GM12873 (cell line): Measurements from ENCODE around the gene SYT11.

Experiments used
- CTCF ChIP-seq: IDR thresholded peaks from 2 replicates; pipeline ENCODE4 v1.5.1; 2012; ENCODE audit warnings: low read depth, mild to moderate bottlenecking, moderate library complexity, low read length, control low read depth; ENCODE audit not compliant: insufficient read depth; ENCODE audit errors: missing control alignments

Gene SYT11

GRCh38 chr1:155909894-155910293 is 50.5 kb downstream of the SYT11 start:
- no peak for TF ChIP-seq CTCF

- TF ChIP-seq CTCF = no peak
Measured at GRCh38 chr1:155910621-155911121, 51.3 kb downstream of the SYT11 start.

DNA sequence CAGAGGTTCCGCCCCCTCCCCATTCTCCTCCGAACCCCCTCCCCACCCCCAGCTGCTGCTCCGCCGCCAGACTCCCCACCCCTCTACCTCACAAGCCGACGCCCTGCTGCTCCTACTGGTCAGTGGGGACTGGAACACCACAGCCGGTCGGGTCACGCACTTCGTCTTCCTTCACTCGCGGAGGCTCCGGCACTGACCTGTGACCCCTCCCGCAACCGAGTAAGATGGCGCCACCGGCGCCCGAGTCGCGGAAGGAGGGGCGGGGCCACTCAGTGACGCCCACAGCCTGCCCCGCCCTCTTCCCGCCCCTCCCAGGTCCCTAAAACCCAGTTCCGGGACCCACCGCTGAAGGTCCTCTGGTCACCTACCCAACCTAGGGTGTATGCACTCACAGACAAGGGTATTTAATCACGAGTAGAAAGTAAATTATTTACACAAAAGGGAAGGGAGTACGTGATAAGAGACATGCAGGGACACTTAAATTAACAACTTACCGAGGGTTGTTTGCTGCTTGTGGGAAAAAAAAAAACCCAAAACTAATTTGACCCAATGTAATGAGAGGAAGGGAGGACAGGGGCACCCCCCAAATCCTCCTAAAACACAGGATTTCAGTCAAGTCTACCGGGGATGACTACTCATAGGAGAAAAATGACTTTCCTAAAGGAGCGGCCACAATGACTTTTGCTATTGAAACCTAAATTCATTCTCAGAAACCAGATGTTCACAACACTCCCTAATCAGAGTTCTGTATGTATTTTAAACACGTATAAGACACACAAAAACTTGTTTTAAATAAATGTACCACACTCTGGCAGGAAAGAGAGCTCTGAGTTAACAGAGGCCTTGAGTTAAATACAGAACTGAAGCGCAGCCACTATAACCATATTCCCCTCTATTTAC is 52.0 kb downstream of the SYT11 start, which contains the start of gene RIT1:
Gene RIT1 (minus strand): TSS at position 194 of the 900 bp plus-strand sequence. CDS start 588 bp downstream, outside the sequence.
- no peak for TF ChIP-seq CTCF

- no peak for TF ChIP-seq CTCF
Measured at GRCh38 chr1:155912056-155912536, 52.7 kb downstream of the SYT11 start.

- no peak for TF ChIP-seq CTCF
Measured at GRCh38 chr1:155913969-155914757, 54.8 kb downstream of the SYT11 start.

DNA sequence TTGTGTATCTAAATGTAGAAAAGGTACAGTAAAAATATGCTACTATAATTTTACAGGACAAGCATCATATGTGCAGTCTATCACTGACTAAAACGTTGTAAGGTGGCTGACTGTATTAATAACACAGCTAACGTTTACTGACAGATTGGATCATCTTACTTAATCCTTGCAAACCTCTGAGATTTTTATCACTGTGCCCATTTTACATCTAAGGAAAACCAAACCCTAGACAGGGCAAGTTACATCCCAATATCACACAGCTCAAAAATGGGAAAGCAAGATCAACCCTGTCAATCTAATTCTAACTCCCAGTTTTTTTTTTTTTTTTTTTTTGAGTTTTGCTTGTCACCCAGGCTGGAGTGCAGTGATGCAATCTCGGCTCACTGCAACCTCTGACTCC is 59.3 kb downstream of the SYT11 start:
- TF ChIP-seq CTCF = no peak

DNA sequence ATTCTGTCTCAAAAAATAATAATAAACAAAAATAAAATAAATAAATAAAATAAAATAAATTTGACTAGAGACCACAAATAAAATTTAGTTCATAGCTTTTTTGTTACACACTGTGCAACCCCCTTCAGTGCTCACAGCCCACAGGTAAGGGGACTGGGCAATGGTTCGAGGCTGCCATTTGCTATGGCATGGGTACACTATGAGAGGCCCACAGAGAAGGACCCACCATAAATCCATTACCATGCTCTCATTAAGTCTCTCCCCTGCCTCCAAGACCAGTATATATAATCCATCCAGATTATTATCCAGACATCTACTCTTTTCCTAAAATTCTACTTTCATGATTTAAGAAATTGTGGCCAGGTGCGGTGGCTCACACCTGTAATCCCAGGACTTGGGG is 60.4 kb downstream of the SYT11 start:
- no peak for TF ChIP-seq CTCF
